DOHH2 (cell line): ENCODE data around the gene CNTN4.

Experiments used
- EZH2phosphoT487 ChIP-seq: fragments of 200-600 bp; sonication (generic); IDR thresholded peaks from 2 replicates; pipeline ENCODE4 v1.6.1; 2017; ENCODE audit warnings: borderline replicate concordance, mild to moderate bottlenecking, antibody characterized with exemption, low read length, moderate library complexity, mixed read lengths
- TF ChIP-seq, protein P1 (sequence below): fragments of 200-600 bp; sonication (generic); IDR thresholded peaks from one replicate; pipeline ENCODE4 v1.5.1; 2014; ENCODE audit warnings: antibody characterized with exemption, mild to moderate bottlenecking, low read depth, low read length; ENCODE audit not compliant: poor library complexity, severe bottlenecking

DNA sequence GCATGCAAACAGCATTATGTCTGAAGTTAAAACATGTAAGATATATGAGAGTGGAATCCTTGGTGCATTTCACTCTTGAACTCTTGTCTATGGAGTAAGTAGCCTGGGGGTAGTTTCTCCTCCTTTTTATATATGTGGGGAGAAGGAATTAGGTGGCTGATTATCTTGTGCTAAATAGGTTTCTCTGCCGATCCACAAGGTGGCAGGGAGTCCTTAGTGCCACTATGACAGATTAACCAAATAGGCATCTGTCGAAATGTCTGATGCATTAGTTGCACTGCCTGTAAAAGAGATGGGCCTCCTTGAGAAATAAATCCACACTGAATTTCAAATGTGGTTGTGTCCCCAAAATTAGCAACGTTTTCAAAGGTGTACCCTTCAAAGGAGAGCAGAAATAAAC lies 170.1 kb downstream of the CNTN4 start:
- TF ChIP-seq, protein P1, sequence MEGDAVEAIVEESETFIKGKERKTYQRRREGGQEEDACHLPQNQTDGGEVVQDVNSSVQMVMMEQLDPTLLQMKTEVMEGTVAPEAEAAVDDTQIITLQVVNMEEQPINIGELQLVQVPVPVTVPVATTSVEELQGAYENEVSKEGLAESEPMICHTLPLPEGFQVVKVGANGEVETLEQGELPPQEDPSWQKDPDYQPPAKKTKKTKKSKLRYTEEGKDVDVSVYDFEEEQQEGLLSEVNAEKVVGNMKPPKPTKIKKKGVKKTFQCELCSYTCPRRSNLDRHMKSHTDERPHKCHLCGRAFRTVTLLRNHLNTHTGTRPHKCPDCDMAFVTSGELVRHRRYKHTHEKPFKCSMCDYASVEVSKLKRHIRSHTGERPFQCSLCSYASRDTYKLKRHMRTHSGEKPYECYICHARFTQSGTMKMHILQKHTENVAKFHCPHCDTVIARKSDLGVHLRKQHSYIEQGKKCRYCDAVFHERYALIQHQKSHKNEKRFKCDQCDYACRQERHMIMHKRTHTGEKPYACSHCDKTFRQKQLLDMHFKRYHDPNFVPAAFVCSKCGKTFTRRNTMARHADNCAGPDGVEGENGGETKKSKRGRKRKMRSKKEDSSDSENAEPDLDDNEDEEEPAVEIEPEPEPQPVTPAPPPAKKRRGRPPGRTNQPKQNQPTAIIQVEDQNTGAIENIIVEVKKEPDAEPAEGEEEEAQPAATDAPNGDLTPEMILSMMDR: no peak
- TF ChIP-seq EZH2phosphoT487: no peak
